ENCODE results near the gene RAB11B. TPM values are rescaled to one million over a fixed set of nuclear protein-coding genes. Genes with fewer than 3 reads are reported as not detected.

RAB11B gene
- total and polyA plus RNA-seq, 9 of the 15 experiments (the other 6 are each of a cell fraction or from before 2014, with no cell fraction given), result 0.74 to 71.0 (median 13.8) TPM

GRCh38 chr19:8389891-8390616 lies at the start of gene RAB11B (continued):
- TF ChIP-seq E2F6 (IDR thresholded peaks at IDR 0.05; ENCODE audit: borderline replicate concordance in 1 of 2, extremely low read depth in 1 of 2, insufficient read depth in 1 of 2, insufficient read length in 1 of 2, low read depth in 1 of 2, low read length in 1 of 2, poor library complexity in 1 of 2, severe bottlenecking in 1 of 2) (peak in 1 of 2 experiments; percentile 7), MAZ (CRISPR knock-in tag; conservative IDR thresholded peaks at IDR 0.05 in 1 of 2, IDR thresholded peaks at IDR 0.05 in 1 of 2) (peak; percentile 77 to 84), CREB1 (IDR thresholded peaks at IDR 0.05) (peak; percentile 99), CREB1 (CRISPR knock-in tag; IDR thresholded peaks at IDR 0.05) (peak; percentile 98), AFF4 (CRISPR knock-in tag; IDR thresholded peaks at IDR 0.05) (peak; percentile 29; the same call in 1 of the 2 replicates), FOXM1 (IDR thresholded peaks at IDR 0.05; ENCODE audit: low read depth) (peak; percentile 69; the same call in 1 of the 2 replicates), FOXM1 (CRISPR knock-in tag; IDR thresholded peaks at IDR 0.05; ENCODE audit: low read depth) (no peak), TRIM28 (IDR thresholded peaks at IDR 0.05) (no peak), BCLAF1 (IDR thresholded peaks at IDR 0.05; ENCODE audit: borderline replicate concordance in 1 of 2, control insufficient read depth in 1 of 2, low read depth in 2 of 2, low read length in 1 of 2) (no peak), ATF1 (CRISPR knock-in tag; IDR thresholded peaks at IDR 0.05) (peak; percentile 91), ATF1 (tag; IDR thresholded peaks at IDR 0.05) (peak; percentile 100), SP1 (CRISPR knock-in tag; IDR thresholded peaks at IDR 0.05) (peak; percentile 94), NRF1 (conservative IDR thresholded peaks at IDR 0.05 in 1 of 2, IDR thresholded peaks at IDR 0.05 in 1 of 2) (peak; percentile 81 to 85), ZBTB33 (CRISPR knock-in tag; IDR thresholded peaks at IDR 0.05) (no peak), TEAD4 (IDR thresholded peaks at IDR 0.05; ENCODE audit: low read length) (peak; percentile 71), TEAD4 (CRISPR knock-in tag; IDR thresholded peaks at IDR 0.05; ENCODE audit: borderline replicate concordance) (no peak)

Data from K562 (cell line).